Measurements from ENCODE around the gene NEK11.

DNA sequence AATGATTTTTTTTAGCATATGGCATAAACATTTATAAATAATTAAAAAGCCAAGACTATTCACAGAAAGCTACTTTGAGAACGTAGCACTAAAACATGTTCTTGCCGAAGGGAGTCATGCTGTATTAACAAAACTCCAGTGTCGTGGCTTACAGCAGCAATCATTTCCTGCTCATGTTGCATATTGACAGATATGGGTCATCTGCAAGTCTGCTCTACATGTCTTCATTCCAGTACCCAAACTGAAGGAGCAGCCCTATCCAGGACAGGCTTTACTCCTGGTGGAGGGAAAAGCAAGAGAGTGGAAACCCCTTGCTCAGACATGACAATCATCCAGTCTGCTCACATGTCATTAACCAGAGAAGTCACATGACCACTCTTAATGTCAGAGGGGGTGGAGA lies 87.6 kb downstream of the NEK11 start:
- TF ChIP-seq, protein P1, sequence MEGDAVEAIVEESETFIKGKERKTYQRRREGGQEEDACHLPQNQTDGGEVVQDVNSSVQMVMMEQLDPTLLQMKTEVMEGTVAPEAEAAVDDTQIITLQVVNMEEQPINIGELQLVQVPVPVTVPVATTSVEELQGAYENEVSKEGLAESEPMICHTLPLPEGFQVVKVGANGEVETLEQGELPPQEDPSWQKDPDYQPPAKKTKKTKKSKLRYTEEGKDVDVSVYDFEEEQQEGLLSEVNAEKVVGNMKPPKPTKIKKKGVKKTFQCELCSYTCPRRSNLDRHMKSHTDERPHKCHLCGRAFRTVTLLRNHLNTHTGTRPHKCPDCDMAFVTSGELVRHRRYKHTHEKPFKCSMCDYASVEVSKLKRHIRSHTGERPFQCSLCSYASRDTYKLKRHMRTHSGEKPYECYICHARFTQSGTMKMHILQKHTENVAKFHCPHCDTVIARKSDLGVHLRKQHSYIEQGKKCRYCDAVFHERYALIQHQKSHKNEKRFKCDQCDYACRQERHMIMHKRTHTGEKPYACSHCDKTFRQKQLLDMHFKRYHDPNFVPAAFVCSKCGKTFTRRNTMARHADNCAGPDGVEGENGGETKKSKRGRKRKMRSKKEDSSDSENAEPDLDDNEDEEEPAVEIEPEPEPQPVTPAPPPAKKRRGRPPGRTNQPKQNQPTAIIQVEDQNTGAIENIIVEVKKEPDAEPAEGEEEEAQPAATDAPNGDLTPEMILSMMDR (IDR thresholded peaks at IDR 0.05), result no peak
- no peak for TF ChIP-seq POLR2A (IDR thresholded peaks at IDR 0.05)

All from Peyer's patch (tissue), 4 donors.